Bladder microvascular endothelial cell (primary cell): ENCODE measurements around the gene PELI2. TPM values are rescaled to one million over a fixed set of nuclear protein-coding genes. Genes with fewer than 3 reads are reported as not detected.

Experiments used
- total RNA-seq: library from RNA; depleted of rRNA; stranded (reverse); fragments of >200 nt; gene quantifications from 2 replicates; pipeline ENCODE4 v1.2.3, GENCODE V29; 2014

PELI2 gene
- 2.8 and 12.1 TPM in 2 replicates for total RNA-seq

DNA sequence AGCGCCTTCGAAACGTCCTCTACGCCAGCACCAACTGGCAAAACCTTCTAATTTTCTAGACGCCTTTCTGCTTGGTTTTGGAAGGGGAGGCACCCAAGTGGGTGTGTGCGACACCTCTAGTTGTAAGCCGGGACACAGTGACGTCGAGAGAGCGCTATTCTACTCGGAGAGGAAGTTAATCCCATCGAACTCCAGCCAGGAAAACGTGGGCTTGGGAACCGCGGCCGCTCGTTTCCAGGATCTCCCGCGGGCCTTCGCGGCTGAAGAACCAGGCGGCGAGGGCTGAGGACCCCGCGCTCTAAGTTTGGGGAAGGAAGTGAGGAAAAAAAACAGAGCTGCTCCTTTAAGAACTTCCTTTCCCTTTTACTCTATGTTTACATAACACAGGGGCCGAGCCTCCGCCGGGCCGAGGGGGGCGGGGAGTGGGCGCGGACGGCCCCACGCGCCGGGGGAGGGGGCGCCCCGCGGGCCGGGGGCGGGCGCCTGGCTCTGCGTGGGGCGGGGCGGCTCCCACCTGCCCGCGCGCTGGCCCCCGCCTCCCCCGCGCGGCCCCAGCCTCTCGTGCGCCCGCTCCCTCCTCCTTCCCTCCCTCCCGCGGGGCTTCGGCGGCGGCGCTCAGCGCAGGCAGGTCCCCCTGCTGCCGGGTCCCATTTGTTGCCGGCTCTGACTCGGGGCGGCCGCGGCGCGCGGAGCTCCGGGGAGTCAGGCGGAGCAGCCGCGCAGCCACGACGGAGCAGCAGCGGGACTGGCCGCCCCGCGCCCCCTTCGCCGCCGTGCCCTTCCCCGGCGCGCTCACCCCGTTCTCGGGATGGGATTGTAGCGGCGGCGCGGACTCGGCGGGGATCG, at the start of gene PELI2:
PELI2 (plus strand) TSS at position 647 of the 846 bp plus-strand sequence. CDS start 250 bp downstream, outside the sequence.

